SHP77 (cell line): ENCODE results near the gene C1orf52.
A peak's percentile ranks its signal among the peaks of the same experiment; 100 is the strongest.

Experiments used
- DNase-seq, 2 experiments: peaks; one replicate each; lab custom pipeline; 2025; lab: John Stamatoyannopoulos, UW

The C1orf52 gene

DNA sequence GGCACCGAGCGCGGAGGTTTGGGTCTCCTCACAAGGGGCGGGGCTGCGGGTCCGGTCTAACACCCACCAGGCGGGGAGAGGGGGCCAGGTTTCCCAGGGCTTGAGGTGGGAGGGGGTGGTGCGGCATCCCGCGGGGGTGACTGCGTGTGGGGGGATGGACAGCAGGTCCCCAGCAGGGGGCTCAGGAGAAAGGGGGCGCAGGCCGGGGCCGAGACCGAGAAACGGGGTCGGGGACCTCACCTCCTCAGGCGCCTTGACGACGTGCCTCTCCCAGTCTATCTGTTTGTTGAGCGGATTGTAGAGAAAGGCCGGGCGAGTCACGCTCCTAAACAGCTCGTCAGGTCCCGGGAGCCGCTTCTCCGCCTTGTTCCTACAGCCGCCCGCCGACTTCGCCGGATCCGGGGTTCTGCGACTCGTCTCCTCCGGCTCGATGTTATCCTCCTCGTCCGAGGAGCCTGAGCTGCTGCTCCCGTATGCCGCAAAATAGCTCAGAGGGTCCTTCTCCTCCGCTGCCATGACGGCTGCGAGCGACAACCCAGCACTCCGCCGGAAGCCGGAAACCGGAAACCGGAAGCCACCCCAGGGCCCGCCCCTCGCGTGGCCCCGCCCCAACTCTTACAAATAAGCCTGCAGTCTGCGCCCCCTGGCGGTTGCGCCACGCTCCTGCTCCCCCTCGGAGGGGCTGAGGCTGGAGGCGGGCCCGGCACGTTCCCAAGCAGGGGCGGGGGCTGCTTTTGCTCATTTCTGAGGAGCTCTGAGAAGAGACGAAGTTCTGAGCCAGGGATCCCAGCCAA, at the start of gene C1orf52:
Gene C1orf52, minus strand, starts transcription at position 545 of the 794 bp plus-strand sequence. Its CDS starts 29 bp downstream, at position 516.
- DNase-seq, result peak; percentile 79 to 86

DNA sequence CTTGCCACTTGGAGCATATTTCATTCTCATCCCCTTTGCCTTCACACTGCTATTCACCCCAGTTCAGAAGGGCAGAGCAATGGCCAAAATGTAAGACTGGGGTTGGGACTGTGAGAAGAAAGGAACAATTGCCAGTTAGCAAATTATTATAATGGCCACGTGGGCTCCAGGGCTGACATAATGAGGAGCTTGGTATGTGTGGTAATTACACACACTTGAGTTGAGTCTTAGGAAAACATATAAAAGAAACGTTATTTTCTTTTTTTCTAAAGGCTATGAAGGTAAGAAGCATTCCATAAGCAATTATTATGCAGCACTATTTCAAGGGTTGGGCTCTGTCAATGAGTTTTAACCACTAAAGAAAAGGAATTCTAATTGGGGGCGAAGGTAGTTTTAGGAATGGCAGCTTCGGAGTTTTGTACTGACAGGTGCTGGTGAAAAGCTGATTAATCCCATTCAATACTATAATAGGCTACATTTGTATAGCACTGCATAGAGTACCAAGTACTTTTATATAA, 49.4 kb upstream of the C1orf52 start:
- DNase-seq, result no peak

DNA sequence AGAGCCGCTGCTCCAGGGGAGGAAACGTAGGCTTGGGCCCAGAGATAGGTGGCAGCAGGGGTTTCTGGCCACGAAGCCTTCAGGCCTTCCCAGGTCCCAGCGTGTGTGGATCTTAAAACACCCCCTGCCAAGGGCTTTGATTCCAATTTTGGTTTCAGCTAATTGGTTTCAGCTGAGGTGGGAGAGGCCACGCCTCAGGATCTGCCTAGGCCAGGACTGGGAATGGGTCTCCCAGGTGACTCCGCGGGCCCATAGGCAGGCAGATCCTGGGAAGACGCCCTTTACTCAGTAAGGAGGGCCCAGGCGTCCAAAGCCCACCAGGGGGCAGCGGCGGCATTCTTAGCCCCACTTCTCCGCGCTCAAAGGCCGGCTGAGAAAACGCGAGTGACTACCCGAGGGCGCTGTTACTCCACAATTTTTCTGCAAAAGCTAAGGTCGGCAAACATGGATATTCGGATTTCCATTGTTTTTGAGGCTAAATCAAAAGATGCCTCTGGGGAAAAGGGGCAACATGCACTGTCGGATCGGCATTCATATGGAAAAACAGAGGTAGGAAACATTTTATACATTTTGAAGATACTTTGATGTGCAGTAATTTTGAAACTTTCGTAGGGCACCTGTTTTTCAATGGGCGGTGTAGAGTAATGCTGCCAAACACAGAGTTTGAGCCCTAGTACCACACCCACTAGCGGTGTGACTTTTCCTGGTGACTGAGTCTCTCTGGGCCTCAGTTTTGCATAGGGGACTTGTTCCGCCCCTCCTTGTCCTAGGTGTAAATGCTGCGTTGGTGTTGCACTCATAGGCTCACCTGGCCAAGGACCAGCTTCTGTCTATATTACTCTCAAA, 48.7 kb upstream of the C1orf52 start:
- peak; percentile 62 to 68 for DNase-seq

DNA sequence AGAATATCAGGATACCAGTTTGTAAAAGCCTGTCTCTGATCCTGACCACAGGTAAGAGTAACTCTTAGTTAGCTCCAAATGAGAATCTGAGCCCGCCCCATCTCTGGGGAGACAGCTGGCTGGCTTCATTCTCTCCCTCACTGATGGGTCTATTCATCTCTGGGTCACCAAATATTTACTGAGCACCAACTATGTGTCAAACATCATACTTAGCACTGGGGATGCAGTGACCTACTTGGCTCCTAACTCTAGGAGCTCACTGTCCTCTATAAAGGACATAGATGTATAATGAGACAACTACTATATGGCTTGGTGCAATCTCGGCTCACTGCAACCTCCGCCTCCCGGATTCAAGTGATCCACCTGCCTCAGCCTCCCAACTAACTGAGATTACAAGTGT, 46.8 kb upstream of the C1orf52 start:
- DNase-seq, result no peak

DNA sequence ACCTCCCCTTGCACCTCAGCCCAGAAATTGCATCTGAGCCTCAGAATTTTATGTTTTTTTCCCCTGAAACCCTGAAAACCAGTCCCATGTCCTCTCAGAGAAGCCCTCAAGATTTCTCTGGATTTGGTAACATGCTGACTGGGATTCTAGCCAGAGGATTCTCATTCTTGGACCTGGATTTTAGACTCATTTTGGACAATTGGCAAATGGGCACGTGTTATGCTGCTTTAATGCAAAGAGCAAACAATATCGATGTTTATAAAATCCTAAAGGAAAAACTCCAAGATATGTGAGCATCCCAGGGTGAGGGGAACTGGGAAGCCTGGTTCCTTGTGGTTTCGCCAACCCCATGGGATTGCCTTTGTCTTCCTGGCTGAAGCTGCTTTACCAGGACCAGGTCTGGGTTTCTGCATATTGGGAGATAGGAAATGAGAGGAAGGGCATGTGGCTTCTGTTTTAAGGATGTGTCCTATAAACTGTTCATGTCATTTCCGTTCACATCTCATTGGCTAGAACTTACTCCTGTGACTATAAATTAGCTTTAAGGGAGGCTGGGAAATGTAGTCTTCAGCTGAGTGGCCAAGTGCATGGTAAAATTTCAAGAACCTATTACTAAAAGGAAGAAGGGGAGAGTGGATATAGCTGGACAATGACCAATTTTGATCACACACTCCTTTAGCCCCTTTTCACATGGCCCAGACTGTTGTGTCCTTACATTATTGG, 44.1 kb upstream of the C1orf52 start:
- no peak for DNase-seq

DNA sequence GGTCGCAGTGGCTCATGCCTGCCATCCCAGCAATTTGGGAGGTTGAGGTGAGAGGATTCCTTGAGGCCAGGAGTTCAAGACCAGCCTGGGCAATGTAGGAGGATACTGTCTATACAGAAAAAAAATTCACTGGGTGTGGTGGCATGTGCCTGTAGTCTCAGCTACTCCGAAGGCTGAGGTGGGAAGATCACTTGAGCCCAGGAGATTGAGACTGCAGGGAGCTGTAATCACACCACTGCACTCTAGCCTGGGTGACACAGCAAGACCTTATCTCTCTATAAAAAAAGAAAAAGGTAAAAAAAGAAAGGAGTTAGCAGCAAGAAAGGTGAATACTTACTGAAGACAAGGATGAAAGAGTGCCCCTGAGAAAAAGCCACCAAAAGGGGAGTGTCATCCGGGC, 40.7 kb upstream of the C1orf52 start:
- no peak for DNase-seq

DNA sequence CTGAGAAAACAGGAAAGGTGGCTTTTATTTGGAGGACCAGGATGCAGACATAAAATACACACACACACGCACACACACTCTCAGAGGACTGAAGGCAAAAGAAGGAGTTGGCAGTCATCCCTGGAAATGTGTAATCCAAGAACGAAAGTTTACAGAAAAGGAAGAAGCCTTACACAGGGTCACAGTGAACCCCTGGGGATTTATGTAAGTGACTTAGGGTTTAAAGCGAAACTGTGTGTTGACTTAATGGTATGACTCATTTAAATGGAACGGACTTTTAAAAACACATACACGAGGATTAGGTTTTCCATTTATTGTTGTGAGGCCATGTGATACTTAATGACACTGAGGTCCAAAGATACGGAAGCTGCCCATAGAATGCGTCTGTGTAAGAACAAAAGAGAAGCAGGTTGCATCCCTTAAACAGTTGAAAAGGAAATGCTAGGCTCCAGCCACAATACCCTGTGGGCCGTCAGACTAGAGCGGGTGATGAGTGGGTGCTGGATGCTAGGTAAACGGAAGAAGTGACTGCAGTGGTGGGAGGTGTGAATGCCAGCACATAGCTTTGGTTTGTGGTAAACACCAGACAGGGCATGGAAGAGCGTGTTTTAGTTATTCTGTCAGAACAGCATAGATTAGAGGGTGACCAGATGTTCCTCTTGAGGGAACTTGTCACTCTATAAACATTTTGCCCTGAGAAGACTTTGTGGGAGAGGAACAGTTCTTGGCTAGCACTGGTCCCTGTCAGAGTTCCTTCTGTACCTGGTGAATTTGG, 38.6 kb upstream of the C1orf52 start:
- no peak for DNase-seq

DNA sequence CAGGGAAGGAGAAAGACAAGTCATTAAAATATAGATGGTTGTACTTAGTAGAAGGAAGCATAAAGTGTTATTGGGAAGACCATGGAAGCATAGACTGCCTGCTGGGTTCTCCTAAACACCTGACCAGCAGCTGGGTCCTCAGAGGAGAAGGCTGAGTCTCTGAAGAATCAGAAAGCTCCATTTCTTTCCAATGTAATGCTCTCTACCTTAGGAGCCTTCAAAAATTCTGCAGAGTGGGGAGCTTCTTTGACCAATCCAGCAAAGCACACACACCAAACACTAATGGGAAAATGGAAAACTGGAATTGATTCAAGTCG, 38.0 kb upstream of the C1orf52 start:
- DNase-seq, result no peak

DNA sequence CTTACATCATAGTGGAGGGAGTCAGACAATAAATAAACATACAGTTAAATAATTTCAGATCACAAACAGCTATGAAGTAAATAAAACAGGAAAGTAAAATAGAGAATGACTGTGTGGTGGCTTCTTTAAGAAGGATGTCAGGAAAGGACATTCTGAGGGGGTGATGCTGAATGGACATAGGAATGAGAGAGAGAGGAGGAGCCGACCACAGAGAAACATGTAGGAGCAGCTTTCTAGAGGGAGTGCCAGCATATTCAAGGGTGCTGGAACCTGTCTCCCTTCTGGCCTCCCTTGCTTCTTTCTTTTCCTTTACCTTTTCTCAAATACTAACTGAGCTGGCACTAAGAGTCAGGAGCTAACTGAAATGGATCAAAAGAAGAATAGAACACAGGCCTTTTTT, 37.5 kb upstream of the C1orf52 start:
- no peak for DNase-seq

DNA sequence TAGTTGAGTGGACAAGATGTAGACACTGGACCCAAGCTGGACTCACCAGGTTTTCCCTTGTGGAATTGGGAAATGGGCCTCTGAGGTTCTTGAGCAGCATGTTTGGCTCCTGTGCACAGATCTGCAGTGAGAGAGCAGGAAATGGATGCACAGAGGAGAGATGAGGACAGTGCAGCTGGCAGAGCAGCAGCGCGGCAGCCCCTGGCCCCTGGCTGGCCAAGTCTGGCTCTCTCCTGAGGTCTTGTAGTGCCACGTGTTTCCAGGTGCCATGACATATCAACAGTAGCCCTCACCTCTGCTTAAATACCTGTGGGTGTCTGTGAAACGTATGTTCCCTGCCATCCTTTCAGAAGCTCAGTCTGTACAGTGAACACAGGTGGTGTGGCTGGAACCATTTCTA, 36.2 kb upstream of the C1orf52 start:
- no peak for DNase-seq

DNA sequence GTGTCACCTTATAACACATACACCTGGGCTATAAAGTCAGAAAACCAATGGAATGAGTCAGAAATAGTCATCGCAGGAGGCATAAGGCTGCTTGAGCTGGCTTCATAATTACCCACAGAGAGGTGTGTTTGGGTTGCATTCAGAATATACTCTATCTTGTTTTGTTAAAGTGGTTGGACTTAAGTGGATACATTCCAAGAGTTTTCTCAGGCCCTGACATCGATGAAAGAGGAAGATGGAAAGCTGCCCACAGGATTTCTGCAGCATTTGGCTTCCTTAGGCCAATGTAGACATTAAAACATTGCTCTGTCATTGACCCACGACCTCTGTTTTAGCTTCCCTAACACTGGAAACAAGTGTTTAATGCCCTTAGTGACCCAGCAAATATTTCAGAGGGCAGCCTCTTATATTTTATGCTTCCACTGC, 35.6 kb upstream of the C1orf52 start:
- DNase-seq, result no peak

DNA sequence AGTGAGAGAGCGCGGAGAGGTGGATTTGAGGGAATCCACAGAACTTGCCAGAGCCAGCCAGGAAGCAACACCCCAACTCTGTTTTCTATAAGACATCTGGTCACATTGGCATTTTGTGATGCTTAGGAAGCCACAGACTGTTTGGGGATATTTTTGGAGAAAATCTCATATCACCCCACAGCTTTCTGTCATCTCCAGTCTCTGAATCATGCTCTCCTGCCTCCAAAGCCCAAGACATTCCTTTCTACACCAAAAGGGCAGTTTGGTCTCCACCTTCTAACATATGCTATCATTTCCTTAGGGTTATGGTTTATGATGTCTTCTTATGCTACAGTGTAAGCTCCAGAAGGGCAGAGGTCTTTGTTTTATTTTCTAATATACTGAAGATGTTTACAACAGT, 31.4 kb upstream of the C1orf52 start:
- DNase-seq, result no peak

DNA sequence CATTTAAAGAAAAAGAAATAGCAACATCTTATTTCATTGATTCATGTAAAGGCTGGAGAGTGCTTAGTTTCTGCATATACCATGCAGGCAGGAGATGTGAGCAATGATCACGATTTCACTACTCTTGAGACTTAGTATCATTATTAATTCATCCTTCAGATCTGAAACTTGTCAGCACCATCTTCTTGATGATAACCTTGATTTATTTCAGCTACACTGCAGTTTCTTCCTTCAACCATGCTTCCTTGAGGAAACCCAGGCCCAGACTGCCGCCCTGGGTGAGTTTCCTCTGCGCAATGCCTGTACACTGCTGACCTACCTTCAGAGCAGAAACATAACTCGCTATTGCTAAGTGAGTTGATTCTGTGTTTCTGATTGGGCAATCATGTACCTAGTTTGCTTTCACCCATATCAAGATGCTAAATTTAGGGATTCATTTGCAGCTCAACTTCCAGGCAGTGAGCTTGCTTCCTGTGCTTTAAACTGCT, 30.4 kb upstream of the C1orf52 start:
- DNase-seq, result no peak

DNA sequence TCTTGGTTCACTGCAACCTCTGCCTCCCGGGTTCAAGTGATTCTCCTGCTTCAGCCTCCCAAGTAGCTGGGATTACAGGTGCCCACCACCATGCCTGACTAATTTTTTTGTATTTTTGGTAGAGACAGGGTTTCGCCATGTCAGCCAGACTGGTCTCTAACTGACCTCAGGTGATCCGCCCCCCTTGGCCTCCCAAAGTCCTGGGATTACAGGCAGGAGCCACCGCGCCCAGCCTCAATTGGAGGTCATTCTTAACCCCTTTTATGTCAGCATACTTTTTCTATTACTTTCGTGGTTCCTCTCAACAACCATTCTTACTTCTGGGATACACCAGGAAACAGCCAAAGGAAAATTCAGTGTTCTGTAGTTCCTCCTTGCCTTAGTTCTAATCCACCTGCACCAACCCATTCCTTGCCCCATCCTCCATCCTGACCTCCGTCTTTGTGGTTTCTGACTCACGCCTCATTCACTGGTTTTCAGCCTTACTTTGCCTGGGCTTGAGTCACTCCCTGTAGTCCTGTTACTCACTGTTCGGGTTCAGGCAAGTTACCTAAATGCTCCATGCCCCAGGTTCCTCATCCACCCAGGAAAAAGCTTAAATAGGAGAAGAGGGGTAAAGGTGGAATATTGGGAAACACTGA, 29.9 kb upstream of the C1orf52 start:
- no peak for DNase-seq

DNA sequence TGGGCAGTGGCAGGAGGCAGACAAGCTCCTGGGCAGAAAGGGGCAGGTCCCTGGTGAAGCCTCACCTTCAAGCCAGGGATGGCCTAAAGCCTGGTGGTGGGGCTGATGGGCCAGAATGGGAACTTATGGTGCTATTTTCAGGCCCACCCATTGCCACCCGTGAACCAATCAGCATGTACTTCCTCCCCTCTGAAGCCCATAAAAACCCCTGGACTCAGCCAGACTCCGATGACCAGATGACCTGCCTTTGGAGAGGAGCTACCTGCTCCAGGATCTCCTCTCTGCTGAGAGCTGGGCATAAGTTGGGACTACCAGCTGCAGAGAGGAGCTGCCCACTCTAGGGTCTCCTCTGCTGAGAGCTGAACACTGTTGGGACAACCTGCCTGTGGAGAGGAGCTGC, 24.7 kb upstream of the C1orf52 start:
- DNase-seq, result no peak

DNA sequence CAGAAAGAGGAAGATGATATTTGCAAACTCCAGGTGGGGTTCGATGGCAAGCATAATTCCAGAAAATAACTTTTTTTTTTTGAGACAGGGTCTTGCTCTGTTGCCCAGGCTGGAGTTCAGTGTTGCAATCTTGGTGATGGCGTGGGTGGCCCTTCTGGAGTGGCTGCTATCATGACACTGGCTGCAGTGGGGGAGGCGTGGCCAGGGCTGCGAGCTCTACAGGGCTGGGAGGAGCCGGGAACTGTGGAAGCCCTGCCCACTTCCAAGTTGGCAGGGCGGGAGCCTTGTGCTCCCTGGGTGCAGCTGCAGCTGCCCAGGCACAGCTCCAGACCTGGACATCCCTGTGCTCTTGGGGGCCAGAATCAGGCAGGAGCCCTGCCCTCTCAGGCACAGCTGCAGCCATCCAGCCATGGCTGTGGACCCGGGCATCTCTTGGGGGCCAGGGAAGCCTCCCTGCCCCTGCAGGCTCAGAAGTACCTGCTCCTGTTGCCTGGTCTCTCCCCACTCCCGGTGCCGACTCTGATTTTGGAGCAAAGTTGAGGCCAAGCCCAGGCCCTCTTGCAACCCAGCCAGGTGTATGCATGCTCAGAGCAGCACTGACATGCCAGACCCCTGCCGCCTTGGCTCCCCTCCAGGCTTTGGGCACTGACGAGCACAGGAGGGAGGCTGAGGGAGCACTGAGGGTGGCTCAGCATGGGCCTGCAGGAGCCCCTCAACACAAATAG, 24.2 kb upstream of the C1orf52 start:
- DNase-seq, result peak; percentile 20 to 78

DNA sequence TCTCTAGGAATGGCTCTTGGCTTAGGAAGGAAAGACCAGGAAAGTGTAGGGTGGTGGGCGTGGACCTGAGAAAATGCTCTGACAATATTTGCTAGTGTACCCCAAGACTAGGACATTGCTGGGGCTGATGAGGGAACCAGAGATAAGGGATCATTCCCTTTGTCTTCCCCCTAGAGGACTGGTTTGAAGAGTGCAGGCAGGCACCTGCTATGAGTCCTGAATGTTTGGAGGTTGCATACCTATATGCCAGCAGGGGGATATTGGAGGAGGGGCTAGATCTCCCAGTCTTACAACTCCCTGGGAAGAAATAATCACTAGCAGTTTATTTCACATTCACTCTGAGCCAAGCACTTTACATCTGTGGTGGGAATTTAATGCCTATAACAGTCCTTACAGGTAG, 23.0 kb upstream of the C1orf52 start:
- DNase-seq, result no peak

DNA sequence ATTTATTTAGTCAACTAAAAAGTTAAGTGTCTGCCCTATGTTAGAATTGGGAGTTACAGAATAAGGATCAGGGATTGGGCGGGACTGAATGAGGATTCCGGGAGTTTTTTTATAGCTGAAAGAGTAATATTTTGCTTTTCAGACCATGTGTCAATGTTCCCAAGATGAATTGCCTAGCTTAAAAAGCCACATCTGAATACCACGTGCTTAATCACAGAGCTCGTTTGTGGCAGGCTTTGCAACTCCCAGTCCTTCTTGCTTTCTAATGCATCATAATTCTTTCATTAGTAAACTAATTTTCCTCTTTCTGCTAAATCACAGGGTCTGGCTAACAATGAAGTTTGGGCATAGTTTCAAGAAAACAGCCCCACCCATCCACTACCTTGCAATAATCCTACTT, 21.2 kb upstream of the C1orf52 start:
- DNase-seq, result no peak

DNA sequence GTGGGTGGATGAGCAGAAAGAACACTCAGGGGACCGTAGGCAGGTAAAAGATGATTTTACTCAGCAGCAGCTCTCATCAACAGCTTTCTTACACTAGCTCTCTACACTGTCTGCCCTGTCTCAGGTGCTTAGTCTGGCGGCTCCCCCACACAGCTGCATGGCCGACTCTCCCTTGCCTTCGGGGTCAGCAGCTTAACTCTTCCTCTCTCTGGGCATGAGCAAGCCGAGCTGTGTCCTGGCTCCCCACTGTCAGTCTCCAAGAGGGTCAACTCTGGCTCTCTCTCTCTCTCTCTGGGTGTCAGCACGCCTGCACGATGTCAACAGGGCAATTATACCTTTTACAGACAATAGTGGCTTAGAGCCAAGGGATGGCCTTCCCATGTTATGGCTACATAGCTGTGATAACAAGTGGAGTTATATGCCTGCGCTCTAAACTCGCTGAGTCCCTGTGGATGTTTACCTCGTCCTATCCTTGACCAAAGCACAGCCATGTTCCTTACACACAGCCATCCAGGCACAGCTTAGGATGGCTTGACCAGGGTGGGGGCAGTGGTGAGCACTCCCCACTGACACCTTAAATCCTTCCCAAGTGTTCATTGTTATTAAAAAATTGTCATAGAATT, 20.1 kb upstream of the C1orf52 start:
- DNase-seq, result no peak

DNA sequence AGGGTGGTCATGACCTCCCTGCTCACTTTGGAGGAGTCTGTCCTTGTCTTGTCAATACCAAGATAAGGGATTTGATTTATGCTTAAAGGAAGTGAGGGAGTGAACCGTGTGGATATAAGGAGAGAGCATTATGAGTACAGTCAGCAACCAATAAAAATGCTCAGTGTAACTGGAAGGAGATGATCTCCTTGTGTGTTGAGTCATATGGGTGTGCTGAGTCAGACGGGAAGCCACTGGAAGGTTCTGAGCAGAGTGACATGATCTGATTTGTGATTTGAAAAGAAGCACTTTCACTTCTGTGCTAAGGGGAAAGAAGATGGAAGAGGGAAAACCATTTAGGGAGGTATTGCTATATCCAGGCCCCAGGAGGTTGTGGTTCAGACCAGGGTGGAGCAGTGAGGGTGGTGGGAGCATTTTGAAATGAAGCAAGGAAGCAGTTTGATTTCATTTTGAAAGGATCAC, 19.4 kb upstream of the C1orf52 start:
- DNase-seq, result no peak
